Kidney (tissue), 14 donors: ENCODE data around the gene RASA3. TPM values are rescaled to one million over a fixed set of nuclear protein-coding genes. Genes with fewer than 3 reads are reported as not detected.
"Not testable (repeated sequence)": the region's sequence is repeated elsewhere in the genome, so short reads cannot be mapped to it uniquely, and the experiment has no call there.

Experiments used
- DNase-seq, 5 donors: peaks; one replicate each; pipeline ENCODE4 v3.0.0-alpha.2; 2013 to 2020
- FAIRE-seq: peaks from 2 replicates; lab custom pipeline; 2012; peaks lifted over from hg19 to GRCh38; lab: Jason Lieb, UNC
- H3K27ac ChIP-seq, 2 donors: one replicate each; pipeline ENCODE4 v1.7.0; 2013; ENCODE audit warnings: low read depth in 2 of 2, low read length in 2 of 2, inconsistent platforms in 1 of 2
- H3K27me3 ChIP-seq: one replicate; pipeline ENCODE4 v1.7.1; 2013; ENCODE audit warnings: low read length, inconsistent platforms; ENCODE audit not compliant: control insufficient read depth, insufficient read depth
- H3K36me3 ChIP-seq, 3 donors: one replicate each; pipeline versions ENCODE4 v1.7.0 to v1.7.1; 2013; ENCODE audit warnings: low read length in 3 of 3, control low read depth in 1 of 3, inconsistent platforms in 1 of 3; ENCODE audit not compliant: insufficient read depth in 3 of 3, control insufficient read depth in 2 of 3
- H3K4me1 ChIP-seq, 3 donors: one replicate each; pipeline versions ENCODE4 v1.7.0 to v1.7.1; 2013; ENCODE audit warnings: low read length in 3 of 3, inconsistent platforms in 1 of 3, low read depth in 1 of 3; ENCODE audit not compliant: control insufficient read depth in 2 of 3, insufficient read depth in 2 of 3
- H3K4me3 ChIP-seq, 3 donors: one replicate each; pipeline versions ENCODE4 v1.7.0 to v1.8.1; 2013; ENCODE audit warnings: low read length in 3 of 3, control low read depth in 1 of 3, inconsistent platforms in 1 of 3
- H3K9ac ChIP-seq, 3 donors: one replicate each; pipeline versions ENCODE4 v1.7.0 to v1.7.1; 2013; ENCODE audit warnings: low read length in 3 of 3, control low read depth in 1 of 3, inconsistent platforms in 1 of 3
- H3K9me3 ChIP-seq, 3 donors: one replicate each; pipeline versions ENCODE4 v1.7.0 to v1.7.1; 2013; ENCODE audit warnings: low read length in 3 of 3, control low read depth in 1 of 3, inconsistent platforms in 1 of 3; ENCODE audit not compliant: control insufficient read depth in 2 of 3, insufficient read depth in 1 of 3
- CTCF ChIP-seq: IDR thresholded peaks from 3 replicates; pipeline ENCODE4 v1.5.1; 2012; ENCODE audit warnings: mild to moderate bottlenecking, moderate library complexity, borderline replicate concordance; ENCODE audit not compliant: insufficient read depth; ENCODE audit errors: extremely low read depth
- intact Hi-C: fragments of 100-400 bp; cut with DNase I; formaldehyde crosslinking; loops from one replicate; pipeline ENCODE4 v1.11.1; 2022
- polyA plus RNA-seq: library from polyadenylated mRNA; stranded (reverse); fragments of 350-450 nt; fragmentation: Illumina TruSeq; extraction: RNeasy Lipid Tissue Mini Kit (QIAGEN cat#74804); gene quantifications from one replicate; pipeline ENCODE4 v1.2.3, GENCODE V29; 2014; ENCODE audit warnings: low read depth, low replicate concordance; ENCODE audit not compliant: insufficient read depth
- total RNA-seq: library from RNA; stranded (reverse); fragmentation: NEBNext Ultra II Directional; extraction: Animal tissue kit (Norgen Biotek cat#: 25700); gene quantifications from one replicate; pipeline ENCODE4 v1.2.1, GENCODE V29; 2021
- donor health status: control.
- donor health status: control.
- donor health status: control.
- donor health status: control.
- donor health status: control.
- donor health status: DM: yes; HTN: yes; CAD: no.
- donor health status: Normal renal cell carcinoma (clear cell type).

RASA3 gene
- total and polyA plus RNA-seq, 2 donors from 2014 or later = 4.2 to 28.8 TPM

- H3K4me3 ChIP-seq = no peak overlapping the region
- FAIRE-seq (no peak), DNase-seq (no peak)
- TF ChIP-seq CTCF = no peak
- H3K9ac ChIP-seq = no peak overlapping the region
- H3K27me3 ChIP-seq = no peaks in the 10 kb centered on the region
- no peaks in the 10 kb centered on the region for H3K36me3 ChIP-seq
- no peak overlapping the region for H3K27ac ChIP-seq
- intact Hi-C loops = no loop called here
- no peaks in the 10 kb centered on the region for H3K9me3 ChIP-seq
- peaks cover 0 to under 1% (median 0%) of the 10 kb centered on the region in 3 donors for H3K4me1 ChIP-seq
Observed at GRCh38 chr13:114020750-114021463, 111.5 kb downstream of the RASA3 start.

- H3K4me3 ChIP-seq, FAIRE-seq, H3K9me3 ChIP-seq, H3K36me3 ChIP-seq, intact Hi-C loops, H3K4me1 ChIP-seq, H3K9ac ChIP-seq, H3K27me3 ChIP-seq, DNase-seq, H3K27ac ChIP-seq: not testable (repeated sequence)
Observed at GRCh38 chr13:114020134-114020533, 112.3 kb downstream of the RASA3 start.

- no peaks in the 10 kb centered on the region for H3K9me3 ChIP-seq
- no peak overlapping the region for H3K27ac ChIP-seq
- peaks cover 0 to 3% (median 0%) of the 10 kb centered on the region in 3 donors for H3K4me1 ChIP-seq
- TF ChIP-seq CTCF = no peak
- intact Hi-C loops = no loop called here
- FAIRE-seq = no peak
- no peak overlapping the region for H3K4me3 ChIP-seq
- no peaks in the 10 kb centered on the region for H3K27me3 ChIP-seq
- DNase-seq = no peak
- no peaks in the 10 kb centered on the region for H3K36me3 ChIP-seq
- H3K9ac ChIP-seq = no peak overlapping the region
Observed at GRCh38 chr13:114019367-114019766, 113.1 kb downstream of the RASA3 start.

GRCh38 chr13:114018461-114019055, 113.9 kb downstream of the RASA3 start:
- TF ChIP-seq CTCF = no peak
- Histone ChIP-seq H3K27me3 (no peaks in the 10 kb centered on the region), H3K36me3 (no peaks in the 10 kb centered on the region), H3K4me3 (no peak overlapping the region), H3K9ac (no peak overlapping the region), H3K9me3 (no peaks in the 10 kb centered on the region), H3K4me1 (peaks cover 0 to 3% (median 0%) of the 10 kb centered on the region in 3 donors), H3K27ac (no peak overlapping the region)
- DNase-seq = no peak
- no peak for FAIRE-seq
- intact Hi-C loops = no loop called here
